ENCODE data around the gene UBTD1.

- TF ChIP-seq, protein P1, sequence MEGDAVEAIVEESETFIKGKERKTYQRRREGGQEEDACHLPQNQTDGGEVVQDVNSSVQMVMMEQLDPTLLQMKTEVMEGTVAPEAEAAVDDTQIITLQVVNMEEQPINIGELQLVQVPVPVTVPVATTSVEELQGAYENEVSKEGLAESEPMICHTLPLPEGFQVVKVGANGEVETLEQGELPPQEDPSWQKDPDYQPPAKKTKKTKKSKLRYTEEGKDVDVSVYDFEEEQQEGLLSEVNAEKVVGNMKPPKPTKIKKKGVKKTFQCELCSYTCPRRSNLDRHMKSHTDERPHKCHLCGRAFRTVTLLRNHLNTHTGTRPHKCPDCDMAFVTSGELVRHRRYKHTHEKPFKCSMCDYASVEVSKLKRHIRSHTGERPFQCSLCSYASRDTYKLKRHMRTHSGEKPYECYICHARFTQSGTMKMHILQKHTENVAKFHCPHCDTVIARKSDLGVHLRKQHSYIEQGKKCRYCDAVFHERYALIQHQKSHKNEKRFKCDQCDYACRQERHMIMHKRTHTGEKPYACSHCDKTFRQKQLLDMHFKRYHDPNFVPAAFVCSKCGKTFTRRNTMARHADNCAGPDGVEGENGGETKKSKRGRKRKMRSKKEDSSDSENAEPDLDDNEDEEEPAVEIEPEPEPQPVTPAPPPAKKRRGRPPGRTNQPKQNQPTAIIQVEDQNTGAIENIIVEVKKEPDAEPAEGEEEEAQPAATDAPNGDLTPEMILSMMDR (IDR thresholded peaks at IDR 0.05), result no peak
- TF ChIP-seq POLR2A (IDR thresholded peaks at IDR 0.05), result no peak
Measured at GRCh38 chr10:97575127-97575668, 76.5 kb downstream of the UBTD1 start.
